K562 (cell line): Measurements from ENCODE around the gene C16orf90. TPM values are rescaled to one million over a fixed set of nuclear protein-coding genes. Genes with fewer than 3 reads are reported as not detected.

Experiments
- ATAC-seq: fragments of 200-7000 bp; cut with Tn5 transposase; 3 replicates; pipeline ENCODE4 v1.9.1; 2020; ENCODE audit warnings: moderate library complexity
- BruUV-seq: library from RNA; stranded (reverse); fragments of 400-500 nt; replicated peaks from 2 replicates; lab custom pipeline; 2021; lab: Mats Ljungman, UMichigan
- CTCF ChIA-PET: fragments of 300-600 bp; formaldehyde crosslinking; extraction: SDS; loops from one replicate; lab custom pipeline; 2021; ENCODE audit warnings: low intra/inter-chr PET ratio; lab: Yijun Ruan, JAX
- POLR2A ChIA-PET: fragments of 300-600, 350-650 bp; sonication (Branson Sonifier 250); formaldehyde crosslinking; extraction: SDS; loops from one replicate; lab custom pipeline; 2021; ENCODE audit warnings: antibody characterized with exemption, inconsistent platforms; lab: Yijun Ruan, JAX
- DNase-seq, 4 experiments: peaks; one replicate each; pipeline versions ENCODE4 v3.0.0 to v3.0.0-alpha.2; 2011 to 2018; ENCODE audit warnings: low spot score in 3 of 4, mixed read lengths in 3 of 4; ENCODE audit errors: extremely low read depth in 1 of 4
- FAIRE-seq: peaks from 2 replicates; lab custom pipeline; 2011; peaks lifted over from hg19 to GRCh38; lab: Jason Lieb, UNC
- H2AFZ ChIP-seq: 2 replicates; pipeline ENCODE4 v1.6.0; 2011; ENCODE audit warnings: low read depth, low read length, control low read depth, inconsistent platforms
- H3K27ac ChIP-seq: fragments of 200-600 bp; 3 replicates; pipeline ENCODE4 v1.8.0; 2011; ENCODE audit warnings: low read depth, mild to moderate bottlenecking, control low read depth, inconsistent platforms, low read length, moderate library complexity, mixed read lengths; ENCODE audit errors: extremely low read depth
- H3K27me3 ChIP-seq, 2 experiments: fragments of 300-600 bp in 1 of 2; 2 replicates in 1 of 2; 3 replicates in 1 of 2; pipeline versions ENCODE4 v1.6.0 to v1.8.0; 2011; ENCODE audit warnings: inconsistent platforms in 2 of 2, low read length in 2 of 2, mild to moderate bottlenecking in 1 of 2, mixed read lengths in 1 of 2, moderate library complexity in 1 of 2; ENCODE audit not compliant: control insufficient read depth in 2 of 2, insufficient read depth in 2 of 2
- H3K36me3 ChIP-seq: fragments of 300-600 bp; 3 replicates; pipeline ENCODE4 v1.8.0; 2011; ENCODE audit warnings: mild to moderate bottlenecking, low read length, inconsistent platforms; ENCODE audit not compliant: control insufficient read depth, insufficient read depth
- H3K4me1 ChIP-seq, 2 experiments: fragments of 200-600 bp in 1 of 2; replicated peaks in 1 of 2; 2 replicates in 1 of 2; 3 replicates in 1 of 2; pipeline versions ENCODE4 v1.5.1 to v1.8.0; 2011; ENCODE audit warnings: inconsistent platforms in 2 of 2, low read length in 2 of 2, mild to moderate bottlenecking in 1 of 2, mixed read lengths in 1 of 2, moderate library complexity in 1 of 2; ENCODE audit not compliant: control insufficient read depth in 2 of 2, insufficient read depth in 2 of 2
- H3K4me2 ChIP-seq: 2 replicates; pipeline ENCODE4 v1.6.1; 2011; ENCODE audit warnings: low read length, control low read depth, inconsistent platforms, mixed read lengths; ENCODE audit not compliant: insufficient read depth
- H3K4me3 ChIP-seq: fragments of 200-600 bp; sonication (generic), shearing (Covaris generic); 2 replicates; pipeline ENCODE4 v1.5.1; 2016; ENCODE audit warnings: control low read depth, inconsistent platforms
- H3K79me2 ChIP-seq: fragments of 200-600 bp; 3 replicates; pipeline ENCODE4 v1.8.0; 2011; ENCODE audit warnings: low read length, inconsistent platforms; ENCODE audit not compliant: control insufficient read depth, insufficient read depth
- H3K9ac ChIP-seq, 2 experiments: 2 replicates each; pipeline versions ENCODE4 v1.6.0 to v1.6.1; 2011; ENCODE audit warnings: low read depth in 2 of 2, low read length in 2 of 2, control low read depth in 1 of 2, inconsistent platforms in 1 of 2, mild to moderate bottlenecking in 1 of 2, mixed read lengths in 1 of 2; ENCODE audit not compliant: insufficient read depth in 1 of 2
- H3K9me1 ChIP-seq: one replicate; pipeline ENCODE4 v1.6.0; 2011; ENCODE audit warnings: inconsistent platforms, mild to moderate bottlenecking, low read length, moderate library complexity; ENCODE audit not compliant: control insufficient read depth, insufficient read depth
- H3K9me3 ChIP-seq: replicated peaks from 2 replicates; pipeline ENCODE4 v1.5.1; 2011; ENCODE audit warnings: low read depth, low read length, inconsistent platforms; ENCODE audit not compliant: control insufficient read depth, insufficient read depth
- H4K20me1 ChIP-seq: replicated peaks from 2 replicates; pipeline ENCODE4 v1.6.1; 2011; ENCODE audit warnings: low read length, inconsistent platforms, mixed read lengths; ENCODE audit not compliant: control insufficient read depth, insufficient read depth
- ZNF707 ChIP-seq: fragments of 250-450 bp; sonication (Bioruptor Pico); conservative IDR thresholded peaks from 2 replicates; pipeline ENCODE4 v1.8.0; 2022; ENCODE audit warnings: inconsistent platforms, mild to moderate bottlenecking, moderate library complexity
- WGBS: fragments of 100-300 bp; shearing (Covaris generic); methylation state at CpG from one replicate; pipeline ENCODE4 v1.1.6; 2016; ENCODE audit warnings: low coverage, mixed read lengths; ENCODE audit not compliant: insufficient coverage; ENCODE audit errors: missing lambda C conversion rate; 5-methylcytosine and 5-hydroxymethylcytosine counted together
- in situ Hi-C: fragments of 300-500 bp; cut with MboI; formaldehyde crosslinking; loops from 4 replicates; pipeline ENCODE4 v1.15.0; 2018; ENCODE audit warnings: inconsistent platforms, mixed read lengths
- intact Hi-C: fragments of 100-400 bp; cut with micrococcal nuclease; formaldehyde crosslinking; loops from 2 replicates; pipeline ENCODE4 v1.14.2; 2022
- polyA plus RNA-seq, 8 experiments: library from polyadenylated mRNA; depleted of rRNA in 4 of 8; stranded (reverse) in 5 of 8; unstranded in 3 of 8; fragments of >200 nt; fragmentation: Nextera tagmentation in 2 of 8; fragmentation: Illumina TruSeq in 1 of 8; extraction: Ambion mirVana in 2 of 8; extraction: Trizol in 1 of 8; gene quantifications; 2 replicates each; pipeline versions ENCODE4 v1.2.1 to v1.2.3, GENCODE V29; 2011 to 2014; ENCODE audit warnings: inconsistent platforms in 1 of 8, missing spikeins in 1 of 8
- total RNA-seq, 7 experiments: library from RNA; depleted of rRNA in 6 of 7; stranded (reverse); fragments of >200 nt in 6 of 7; fragmentation: Illumina TruSeq in 2 of 7; extraction: Trizol in 2 of 7; gene quantifications; 2 replicates each; pipeline versions ENCODE4 v1.2.1 to v1.2.3, GENCODE V29; 2011 to 2021; ENCODE audit warnings: low replicate concordance in 1 of 7
- TF ChIP-seq, protein P1 (sequence below), 3 experiments: IDR thresholded peaks in 2 of 3; conservative IDR thresholded peaks in 1 of 3; 2 replicates each; pipeline ENCODE4 v1.5.1; 2011 to 2012; ENCODE audit warnings: low read length in 3 of 3, mild to moderate bottlenecking in 3 of 3, control low read depth in 2 of 3, improper control_type of control experiment in 1 of 3, inconsistent platforms in 1 of 3, low read depth in 1 of 3, mixed read lengths in 1 of 3, moderate library complexity in 1 of 3; ENCODE audit not compliant: insufficient read depth in 2 of 3

Gene C16orf90
- total and polyA plus RNA-seq, 9 of the 15 experiments (the other 6 are each of a cell fraction or from before 2014, with no cell fraction given) = not detected

DNA sequence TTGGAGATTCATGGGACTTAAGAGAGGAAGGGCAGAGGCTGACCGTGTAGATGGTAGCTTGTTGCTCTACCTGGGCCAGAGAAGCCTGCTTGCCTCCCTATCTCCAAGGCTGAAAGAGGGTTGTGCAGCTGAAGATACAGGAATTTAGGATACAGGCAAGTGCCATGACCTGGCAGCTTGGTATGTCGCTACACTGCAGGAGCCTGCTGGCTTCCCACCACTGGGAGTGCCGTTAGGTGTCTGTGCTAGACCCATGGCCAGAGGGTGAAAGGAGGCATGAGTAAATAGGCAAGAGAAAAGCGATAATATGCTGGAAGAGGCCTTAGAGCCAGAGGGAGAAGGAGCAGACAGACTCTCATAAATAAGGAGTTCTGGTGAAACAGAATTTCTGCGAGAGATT is 41.2 kb downstream of the C16orf90 start:
- no peak for ATAC-seq
- CTCF ChIA-PET = no interaction called here

More for the DNA sequence above, 41.2 kb downstream of the C16orf90 start:
- 35% methylated on average over 5 of the region's 5 CpGs for WGBS
- in situ Hi-C loops (no loop called here), intact Hi-C loops (no loop called here)
- POLR2A ChIA-PET = interaction anchor here (1.4 kb wide), 1 partner anchor 10 kb away, joined by 4 read pairs; no protein-coding TSS in a partner anchor
- Histone ChIP-seq H3K4me1 (peaks cover 9 to 16% of the 10 kb centered on the region in 2 experiments; a peak in 4 of 5 replicates), H3K9me1 (no peaks in the 10 kb centered on the region), H3K9me3 (no peaks in the 10 kb centered on the region), H3K27ac (no peak overlapping the region), H4K20me1 (peaks cover under 1% of the 10 kb centered on the region; the same call in 1 of the 2 replicates), H3K79me2 (peaks cover 10% of the 10 kb centered on the region), H3K36me3 (no peaks in the 10 kb centered on the region)
- FAIRE-seq = no peak
- DNase-seq = no peak
- TF ChIP-seq ZNF707 = no peak
- TF ChIP-seq, protein P1, sequence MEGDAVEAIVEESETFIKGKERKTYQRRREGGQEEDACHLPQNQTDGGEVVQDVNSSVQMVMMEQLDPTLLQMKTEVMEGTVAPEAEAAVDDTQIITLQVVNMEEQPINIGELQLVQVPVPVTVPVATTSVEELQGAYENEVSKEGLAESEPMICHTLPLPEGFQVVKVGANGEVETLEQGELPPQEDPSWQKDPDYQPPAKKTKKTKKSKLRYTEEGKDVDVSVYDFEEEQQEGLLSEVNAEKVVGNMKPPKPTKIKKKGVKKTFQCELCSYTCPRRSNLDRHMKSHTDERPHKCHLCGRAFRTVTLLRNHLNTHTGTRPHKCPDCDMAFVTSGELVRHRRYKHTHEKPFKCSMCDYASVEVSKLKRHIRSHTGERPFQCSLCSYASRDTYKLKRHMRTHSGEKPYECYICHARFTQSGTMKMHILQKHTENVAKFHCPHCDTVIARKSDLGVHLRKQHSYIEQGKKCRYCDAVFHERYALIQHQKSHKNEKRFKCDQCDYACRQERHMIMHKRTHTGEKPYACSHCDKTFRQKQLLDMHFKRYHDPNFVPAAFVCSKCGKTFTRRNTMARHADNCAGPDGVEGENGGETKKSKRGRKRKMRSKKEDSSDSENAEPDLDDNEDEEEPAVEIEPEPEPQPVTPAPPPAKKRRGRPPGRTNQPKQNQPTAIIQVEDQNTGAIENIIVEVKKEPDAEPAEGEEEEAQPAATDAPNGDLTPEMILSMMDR (IDR thresholded peaks at IDR 0.05 in 2 of 3, conservative IDR thresholded peaks at IDR 0.05 in 1 of 3; ENCODE audit: insufficient read depth in 2 of 3, low read depth in 1 of 3, low read length in 3 of 3) = 0 out of 6 replicates have a peak, but pooled peaks of 1 of the 3 experiments have one; percentile 5
- TF ChIP-seq, all 486 proteins: peak for 1
- H3K27me3 ChIP-seq = no peaks in the 10 kb centered on the region
- H3K4me3 ChIP-seq = no peak overlapping the region
- H3K4me2 ChIP-seq = no peak overlapping the region
- no TSS peak for BruUV-seq
- H3K9ac ChIP-seq = no peak overlapping the region
- no peak overlapping the region for H2AFZ ChIP-seq
